Measurements from ENCODE around the gene MRPL10.

The MRPL10 gene

DNA sequence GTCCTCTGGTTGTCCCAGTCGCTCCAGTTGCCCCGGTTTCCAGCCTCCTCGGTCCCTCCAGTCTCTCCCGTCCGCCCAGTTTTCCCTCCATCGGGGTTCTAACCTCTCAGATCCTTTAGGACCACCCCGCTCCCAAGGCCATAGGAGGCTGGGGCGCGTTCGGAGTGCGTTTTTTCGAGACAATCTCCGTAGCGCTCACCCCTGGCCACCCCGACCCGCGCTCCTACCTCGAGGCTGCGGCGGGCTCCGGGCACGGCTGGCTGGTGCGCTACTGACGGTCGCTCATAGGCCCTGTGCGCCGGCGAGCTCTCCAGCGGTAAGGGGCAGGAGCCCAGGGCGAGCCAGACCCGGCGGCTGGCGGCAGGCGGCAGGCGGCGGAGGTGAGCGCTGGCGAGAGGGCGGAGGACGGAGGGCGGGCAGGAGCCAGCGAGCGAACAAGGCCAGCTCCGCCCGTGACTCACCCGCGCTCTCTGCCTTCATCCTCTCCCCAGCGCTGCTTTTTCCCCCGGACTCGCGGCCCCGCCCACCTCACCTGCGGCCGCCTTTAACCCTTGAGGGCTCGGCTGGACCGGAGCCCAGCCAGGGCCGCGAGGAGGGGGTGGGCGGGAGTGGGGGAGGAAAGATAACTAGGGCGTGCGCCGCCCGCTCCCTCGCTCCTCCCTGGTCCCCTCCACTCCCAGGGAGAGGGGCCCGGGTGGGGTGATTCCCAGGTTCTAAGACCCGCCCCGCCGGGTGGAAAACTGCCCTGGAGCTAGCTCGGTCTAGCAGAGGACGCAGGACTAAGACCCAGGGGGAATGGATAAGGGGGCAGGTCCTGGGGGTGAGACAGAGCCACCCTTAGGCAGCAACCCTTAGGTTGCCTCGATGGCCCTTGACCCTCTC is 19.6 kb upstream of the MRPL10 start, which contains the start of gene SP6:
Gene SP6 (minus strand): TSS at position 472 of the 882 bp plus-strand sequence. CDS start 2,734 bp downstream, outside the sequence.
- TF ChIP-seq CTCF (IDR thresholded peaks at IDR 0.05; ENCODE audit: low read depth, low read length, missing control alignments), result no peak
- no peak within 1 kb of the TSS for H3K4me3 ChIP-seq (ENCODE audit: low read depth, low read length)
- DNase-seq (ENCODE audit: low read depth), result no peak

GRCh38 chr17:47850373-47850691 is 19.0 kb upstream of the MRPL10 start:
- no peak for DNase-seq (ENCODE audit: low read depth)
- H3K4me3 ChIP-seq (ENCODE audit: low read depth, low read length), result no peak overlapping the region

DNA sequence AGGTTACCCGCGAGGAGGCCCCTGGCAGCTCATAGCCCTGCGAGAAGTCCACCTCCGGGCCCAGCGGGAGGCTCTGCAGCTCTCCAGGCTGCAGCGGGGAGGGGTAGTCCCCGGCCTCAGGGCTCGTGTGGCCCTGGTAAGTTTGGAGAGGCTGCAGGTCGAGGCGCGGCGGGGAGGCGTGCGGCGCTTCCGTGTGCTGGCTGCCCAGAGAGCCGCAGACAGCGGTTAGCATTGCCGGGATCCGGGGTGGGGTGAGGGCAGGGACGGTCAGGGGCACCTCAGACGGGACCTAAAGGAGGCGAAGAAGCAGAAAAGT is 16.8 kb upstream of the MRPL10 start:
- no peak for TF ChIP-seq CTCF (IDR thresholded peaks at IDR 0.05; ENCODE audit: low read depth, low read length, missing control alignments)
- H3K4me3 ChIP-seq (ENCODE audit: low read depth, low read length), result no peak overlapping the region
- DNase-seq (ENCODE audit: low read depth), result no peak

More at GRCh38 chr17:47850373-47850691, 19.0 kb upstream of the MRPL10 start:
- TF ChIP-seq CTCF (IDR thresholded peaks at IDR 0.05; ENCODE audit: low read depth, low read length, missing control alignments), result no peak

DNA sequence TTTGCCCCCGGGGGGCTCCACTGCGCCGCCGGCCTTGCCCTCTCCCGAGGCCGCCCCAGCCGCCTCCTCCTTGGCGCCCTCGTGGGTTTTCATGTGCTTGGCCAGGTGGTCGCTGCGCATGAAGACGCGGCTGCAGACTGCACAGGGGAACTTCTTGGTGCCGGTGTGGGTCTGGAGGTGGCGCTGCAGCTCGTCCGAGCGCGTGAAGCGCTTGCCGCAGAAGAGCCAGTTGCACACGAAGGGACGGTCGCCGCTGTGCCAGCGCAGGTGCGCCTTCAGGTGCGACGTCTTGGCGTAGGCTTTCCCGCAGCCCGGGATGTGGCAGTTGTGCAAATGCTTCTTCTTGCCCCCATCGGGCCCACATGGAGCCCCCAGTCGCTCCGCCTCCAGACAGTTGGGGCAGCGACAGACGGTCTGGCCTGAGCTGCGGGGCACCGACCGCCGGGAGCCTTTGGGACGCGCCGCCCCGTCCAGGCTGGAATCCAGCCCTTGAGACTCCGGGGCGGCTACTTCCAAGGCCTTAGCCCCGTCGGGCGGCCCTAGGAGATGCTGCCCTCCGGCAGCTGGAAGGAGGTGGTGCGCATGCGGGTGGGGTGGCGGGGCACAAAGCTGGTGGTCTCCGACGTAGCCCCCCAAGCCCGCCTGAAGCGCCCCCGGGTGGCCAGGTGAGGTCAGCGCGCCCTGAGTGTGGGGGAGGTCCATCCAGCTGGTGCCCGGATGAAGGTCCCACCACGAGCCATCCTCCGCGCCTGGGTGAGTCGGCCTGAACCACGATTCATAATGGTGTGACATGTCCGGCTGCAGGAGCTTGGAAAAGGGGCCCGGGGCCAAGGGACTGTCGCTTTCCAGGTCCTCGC is 16.2 kb upstream of the MRPL10 start:
- no peak for DNase-seq (ENCODE audit: low read depth)
- H3K4me3 ChIP-seq (ENCODE audit: low read depth, low read length), result no peak overlapping the region
- peak; percentile 23 for TF ChIP-seq CTCF (IDR thresholded peaks at IDR 0.05; ENCODE audit: low read depth, low read length, missing control alignments)

GRCh38 chr17:47846716-47847340 is 15.5 kb upstream of the MRPL10 start:
- no peak for TF ChIP-seq CTCF (IDR thresholded peaks at IDR 0.05; ENCODE audit: low read depth, low read length, missing control alignments)
- no peak for DNase-seq (ENCODE audit: low read depth)
- no peak overlapping the region for H3K4me3 ChIP-seq (ENCODE audit: low read depth, low read length)

DNA sequence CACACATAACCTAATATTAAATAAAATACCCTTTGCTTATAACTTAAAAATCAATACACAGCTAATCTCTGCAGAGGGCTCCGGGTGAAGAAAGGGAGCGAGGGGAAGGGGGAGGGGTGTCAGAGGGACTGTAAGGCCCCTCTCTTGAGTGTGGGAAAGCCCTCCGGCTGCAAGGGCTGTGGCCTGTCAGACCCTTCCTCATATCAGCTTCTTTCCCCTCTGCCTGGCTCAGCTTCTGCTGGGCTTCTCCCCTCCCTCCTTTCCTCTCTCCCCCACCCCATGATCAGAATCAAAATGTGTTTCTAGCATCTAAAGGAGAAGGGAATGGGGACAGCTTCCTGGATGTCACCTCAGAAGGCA is 14.4 kb upstream of the MRPL10 start:
- H3K4me3 ChIP-seq (ENCODE audit: low read depth, low read length), result no peak overlapping the region
- DNase-seq (ENCODE audit: low read depth), result no peak
- TF ChIP-seq CTCF (IDR thresholded peaks at IDR 0.05; ENCODE audit: low read depth, low read length, missing control alignments), result no peak

Data from GM12864 (cell line).